ENCODE measurements around the gene MEIOB.
A peak's percentile ranks its signal among the peaks of the same experiment; 100 is the strongest.

MEIOB gene

DNA sequence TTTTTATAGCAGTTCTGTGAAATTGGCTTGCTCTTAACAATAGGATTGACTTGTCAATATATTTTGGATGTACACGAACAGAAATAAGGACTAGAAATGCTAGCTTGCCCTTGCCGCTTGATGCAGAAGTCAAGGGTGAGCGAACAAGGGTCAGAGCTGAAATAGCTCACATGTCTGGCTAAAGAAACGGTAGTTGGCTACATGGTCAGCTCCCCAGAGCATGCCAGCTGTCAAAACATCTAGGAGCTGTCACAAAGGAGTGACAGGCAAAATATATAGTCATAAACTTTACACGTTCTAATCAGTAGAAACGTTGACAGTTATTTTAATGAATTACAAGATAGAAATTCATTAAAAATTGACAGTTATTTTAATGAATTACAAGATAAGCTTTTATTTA lies 2.9 kb upstream of the MEIOB start:
- Histone ChIP-seq H3K4me3 (no peak overlapping the region), H3K27ac (no peak overlapping the region)
- DNase-seq (ENCODE audit: low spot score): no peak
- TF ChIP-seq, protein P1, sequence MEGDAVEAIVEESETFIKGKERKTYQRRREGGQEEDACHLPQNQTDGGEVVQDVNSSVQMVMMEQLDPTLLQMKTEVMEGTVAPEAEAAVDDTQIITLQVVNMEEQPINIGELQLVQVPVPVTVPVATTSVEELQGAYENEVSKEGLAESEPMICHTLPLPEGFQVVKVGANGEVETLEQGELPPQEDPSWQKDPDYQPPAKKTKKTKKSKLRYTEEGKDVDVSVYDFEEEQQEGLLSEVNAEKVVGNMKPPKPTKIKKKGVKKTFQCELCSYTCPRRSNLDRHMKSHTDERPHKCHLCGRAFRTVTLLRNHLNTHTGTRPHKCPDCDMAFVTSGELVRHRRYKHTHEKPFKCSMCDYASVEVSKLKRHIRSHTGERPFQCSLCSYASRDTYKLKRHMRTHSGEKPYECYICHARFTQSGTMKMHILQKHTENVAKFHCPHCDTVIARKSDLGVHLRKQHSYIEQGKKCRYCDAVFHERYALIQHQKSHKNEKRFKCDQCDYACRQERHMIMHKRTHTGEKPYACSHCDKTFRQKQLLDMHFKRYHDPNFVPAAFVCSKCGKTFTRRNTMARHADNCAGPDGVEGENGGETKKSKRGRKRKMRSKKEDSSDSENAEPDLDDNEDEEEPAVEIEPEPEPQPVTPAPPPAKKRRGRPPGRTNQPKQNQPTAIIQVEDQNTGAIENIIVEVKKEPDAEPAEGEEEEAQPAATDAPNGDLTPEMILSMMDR (IDR thresholded peaks at IDR 0.05): no peak

DNA sequence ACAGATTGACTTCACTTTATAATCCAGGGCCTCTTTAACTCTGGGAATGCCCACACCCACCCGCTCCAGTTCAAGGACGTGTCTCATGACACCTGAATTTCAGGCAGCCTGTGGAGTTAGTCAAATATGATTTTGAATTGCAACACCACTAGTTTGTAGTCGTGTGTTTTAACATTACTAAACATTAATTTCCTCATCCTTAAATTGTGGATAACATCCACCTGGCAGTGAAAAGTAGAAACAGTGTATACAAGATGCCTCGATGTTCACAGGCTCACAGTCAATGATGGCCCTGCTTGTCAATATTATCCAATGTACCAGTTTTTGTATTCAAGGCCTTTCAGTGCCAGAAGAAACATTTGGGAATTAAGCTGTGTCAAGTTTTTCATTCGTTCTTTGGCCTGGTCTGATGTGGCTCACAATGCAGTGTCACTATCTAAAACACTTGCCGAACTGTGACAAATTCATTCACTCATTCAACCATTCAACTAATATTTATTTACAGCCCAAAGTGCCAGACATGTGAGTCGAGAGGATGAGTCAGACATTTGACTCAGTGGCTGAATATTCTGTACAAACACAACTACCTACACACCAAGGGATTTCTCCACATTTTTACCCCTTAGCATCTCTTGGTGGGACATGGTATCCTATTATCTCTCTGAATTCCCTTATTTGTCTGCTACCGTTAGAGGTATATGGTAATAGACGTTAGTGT lies 1.4 kb downstream of the MEIOB start:
- DNase-seq (ENCODE audit: low spot score): no peak
- no peak overlapping the region for H3K27ac ChIP-seq
- TF ChIP-seq, protein P1 (IDR thresholded peaks at IDR 0.05): no peak

DNA sequence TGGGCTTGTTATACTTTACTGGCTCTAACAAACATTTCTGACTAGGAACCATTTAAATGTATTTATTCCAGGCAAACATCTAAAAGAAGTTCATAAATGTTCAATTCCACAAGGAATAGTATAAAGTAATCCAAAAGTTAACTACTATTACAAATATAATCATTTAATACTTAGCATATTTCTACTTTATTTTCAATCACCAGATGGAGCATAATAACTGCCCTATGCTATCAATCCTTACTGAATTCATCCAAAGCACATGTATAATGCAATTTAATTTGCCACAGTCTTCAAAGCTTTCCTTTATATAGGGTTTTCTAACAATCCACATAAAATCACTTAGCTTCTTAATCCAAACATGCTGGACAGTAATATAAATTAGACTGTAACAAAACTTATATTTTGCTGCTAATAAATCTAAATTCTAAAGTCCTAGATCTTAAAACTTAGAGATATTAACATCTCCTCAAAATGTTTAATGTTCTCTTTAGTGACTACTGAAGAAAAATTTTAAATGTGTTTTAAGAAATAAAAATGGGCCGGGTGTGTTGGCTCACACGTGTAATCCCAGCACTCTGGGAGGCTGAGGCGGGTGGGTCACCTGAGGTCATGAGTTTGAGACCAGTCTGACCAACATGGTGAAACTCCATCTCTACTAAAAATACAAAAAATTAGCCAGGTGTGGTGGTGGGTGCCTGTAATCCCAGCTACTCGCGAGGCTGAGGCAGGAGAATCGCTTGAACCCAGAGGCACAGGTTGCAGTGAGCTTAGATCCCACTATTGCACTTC lies 5.9 kb downstream of the MEIOB start:
- DNase-seq (ENCODE audit: low spot score): no peak
- H3K27ac ChIP-seq: no peak overlapping the region
- TF ChIP-seq, protein P1 (IDR thresholded peaks at IDR 0.05): no peak
- no peak overlapping the region for H3K4me3 ChIP-seq

More for the DNA sequence above, 1.4 kb downstream of the MEIOB start:
- H3K4me3 ChIP-seq: no peak overlapping the region

DNA sequence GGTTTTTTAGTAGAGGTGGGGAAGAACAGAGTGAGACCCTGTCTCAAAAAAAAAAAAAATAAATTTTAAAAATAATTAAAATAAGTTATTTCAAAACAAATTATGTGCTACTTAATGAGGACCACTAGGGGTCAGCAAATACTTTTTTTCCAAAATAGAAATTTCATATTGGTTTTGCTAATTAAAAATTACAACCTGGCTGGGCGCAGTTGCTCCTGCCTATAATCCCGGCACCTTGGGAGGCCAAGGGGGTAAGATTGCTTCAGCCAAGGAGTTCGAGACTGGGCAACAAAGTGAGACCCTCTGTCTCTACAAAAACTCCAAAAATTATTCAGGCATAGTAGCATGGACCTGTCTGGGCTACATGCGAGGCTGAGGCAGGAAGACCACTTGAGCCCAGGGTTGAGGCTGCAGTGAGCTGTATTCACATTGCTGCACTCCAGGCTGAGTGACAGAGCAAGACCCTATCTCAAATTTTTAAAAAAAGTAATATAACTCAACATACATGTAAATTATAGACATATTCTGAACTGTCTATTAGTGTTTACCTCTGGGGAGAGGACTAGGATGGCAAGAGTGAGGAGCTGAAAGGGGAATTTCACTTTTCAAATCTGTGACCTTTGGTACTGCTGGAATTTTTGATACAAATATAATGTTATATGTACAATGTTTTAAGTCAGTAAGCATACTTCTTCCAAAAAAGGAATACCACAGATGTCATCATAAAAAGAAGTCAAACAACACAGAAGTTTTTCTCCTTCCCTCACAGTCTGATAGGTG lies 8.1 kb downstream of the MEIOB start:
- TF ChIP-seq, protein P1 (IDR thresholded peaks at IDR 0.05): peak; percentile 40
- Histone ChIP-seq H3K27ac (no peak overlapping the region), H3K4me3 (no peak overlapping the region)
- DNase-seq (ENCODE audit: low spot score): no peak

DNA sequence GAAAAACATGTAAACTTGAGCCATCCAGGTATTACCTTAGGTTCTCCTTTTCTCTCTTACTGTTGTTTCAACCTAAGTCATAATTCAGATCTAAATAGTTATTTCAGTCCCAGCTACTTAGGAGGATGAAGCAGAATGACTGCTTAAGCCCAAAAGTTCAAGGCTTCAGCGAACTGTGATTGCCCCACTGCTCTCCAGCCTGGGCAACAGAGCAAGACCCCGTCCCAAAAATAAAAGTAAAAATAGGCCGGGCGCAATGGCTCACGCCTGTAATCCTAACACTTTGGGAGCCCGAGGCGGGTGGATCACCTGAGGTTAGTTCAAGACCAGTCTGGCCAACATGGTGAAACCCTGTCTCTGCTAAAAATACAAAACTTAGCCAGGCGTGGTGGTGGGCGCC lies 9.6 kb downstream of the MEIOB start:
- DNase-seq (ENCODE audit: low spot score): no peak
- no peak overlapping the region for H3K4me3 ChIP-seq
- TF ChIP-seq, protein P1 (IDR thresholded peaks at IDR 0.05): no peak
- H3K27ac ChIP-seq: no peak overlapping the region

DNA sequence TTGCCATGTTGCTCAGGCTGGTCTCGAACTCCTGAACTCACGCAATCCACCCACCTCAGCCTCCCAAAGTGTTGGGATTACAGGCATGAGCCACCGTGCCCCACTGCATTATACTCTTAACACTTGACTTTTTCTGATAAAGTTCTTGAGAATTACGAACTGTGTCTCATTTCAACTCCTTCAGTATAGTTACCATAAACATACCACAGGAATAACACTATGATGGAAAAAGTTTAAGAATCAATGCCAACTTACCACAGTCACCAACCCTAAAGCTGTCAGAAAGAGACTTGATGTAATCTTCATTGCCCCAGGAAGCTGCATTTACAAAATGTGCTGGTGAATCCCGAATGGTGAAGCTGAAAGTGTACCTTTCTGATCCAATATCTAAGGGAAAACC lies 10.2 kb downstream of the MEIOB start:
- TF ChIP-seq, protein P1 (IDR thresholded peaks at IDR 0.05): no peak
- H3K4me3 ChIP-seq: no peak overlapping the region
- no peak for DNase-seq (ENCODE audit: low spot score)
- H3K27ac ChIP-seq: no peak overlapping the region
